DOHH2 (cell line): ENCODE measurements around the gene PRDM15.

Experiments
- H3F3A ChIP-seq: fragments of 200-600 bp; sonication (generic), shearing (Covaris generic); 2 replicates; pipeline ENCODE4 v1.6.0; 2016; ENCODE audit warnings: antibody characterized with exemption, mild to moderate bottlenecking; ENCODE audit not compliant: control insufficient read depth, insufficient read depth
- H3K27ac ChIP-seq: fragments of 200-600 bp; sonication (generic); 2 replicates; pipeline ENCODE4 v1.5.1; 2014; ENCODE audit warnings: low read depth, mild to moderate bottlenecking, low read length, moderate library complexity
- H3K27me3 ChIP-seq: fragments of 200-600 bp; sonication (generic); 2 replicates; pipeline ENCODE4 v1.6.1; 2014; ENCODE audit warnings: mild to moderate bottlenecking, low read length, mixed read lengths; ENCODE audit not compliant: control insufficient read depth
- H3K36me3 ChIP-seq: fragments of 200-600 bp; sonication (generic); 2 replicates; pipeline ENCODE4 v1.6.1; 2014; ENCODE audit warnings: mild to moderate bottlenecking, low read length, moderate library complexity, mixed read lengths; ENCODE audit not compliant: control insufficient read depth
- H3K4me1 ChIP-seq: fragments of 200-600 bp; sonication (generic); 2 replicates; pipeline ENCODE4 v1.6.1; 2014; ENCODE audit warnings: mild to moderate bottlenecking, low read length, mixed read lengths; ENCODE audit not compliant: control insufficient read depth
- H3K4me2 ChIP-seq: fragments of 200-600 bp; sonication (generic); 2 replicates; pipeline ENCODE4 v1.6.0; 2014; ENCODE audit warnings: mild to moderate bottlenecking, low read length, moderate library complexity
- H3K4me3 ChIP-seq: fragments of 200-600 bp; sonication (generic); 2 replicates; pipeline ENCODE4 v1.5.1; 2014; ENCODE audit warnings: mild to moderate bottlenecking, low read length, mixed read lengths
- H3K79me2 ChIP-seq: fragments of 200-600 bp; sonication (generic); 2 replicates; pipeline ENCODE4 v1.6.1; 2014; ENCODE audit warnings: mild to moderate bottlenecking, low read length, mixed read lengths; ENCODE audit not compliant: control insufficient read depth
- H3K9me2 ChIP-seq: fragments of 200-600 bp; sonication (generic); replicated peaks from 2 replicates; pipeline ENCODE4 v1.6.1; 2014; ENCODE audit warnings: mild to moderate bottlenecking, low read length, mixed read lengths; ENCODE audit not compliant: control insufficient read depth
- H3K9me3 ChIP-seq: fragments of 200-600 bp; sonication (generic); 2 replicates; pipeline ENCODE4 v1.6.1; 2014; ENCODE audit warnings: antibody characterized with exemption, low read length, mixed read lengths; ENCODE audit not compliant: control insufficient read depth, insufficient read depth
- H4K20me1 ChIP-seq: fragments of 200-600 bp; sonication (generic); 2 replicates; pipeline ENCODE4 v1.6.0; 2014; ENCODE audit warnings: low read depth, mild to moderate bottlenecking, antibody characterized with exemption, low read length, moderate library complexity; ENCODE audit not compliant: control insufficient read depth, insufficient read depth
- CTCF ChIP-seq: fragments of 200-600 bp; sonication (generic); IDR thresholded peaks from one replicate; pipeline ENCODE4 v1.5.1; 2014; ENCODE audit warnings: antibody characterized with exemption, mild to moderate bottlenecking, low read depth, low read length; ENCODE audit not compliant: poor library complexity, severe bottlenecking
- EZH2phosphoT487 ChIP-seq: fragments of 200-600 bp; sonication (generic); IDR thresholded peaks from 2 replicates; pipeline ENCODE4 v1.6.1; 2017; ENCODE audit warnings: borderline replicate concordance, mild to moderate bottlenecking, antibody characterized with exemption, low read length, moderate library complexity, mixed read lengths

The PRDM15 gene

GRCh38 chr21:41858466-41859296 lies 20.5 kb downstream of the PRDM15 start:
- no peak overlapping the region for H3K27ac ChIP-seq
- no peaks in the 10 kb centered on the region for H3K9me2 ChIP-seq
- H3K27me3 ChIP-seq: no peaks in the 10 kb centered on the region
- no peaks in the 10 kb centered on the region; the same call in 1 of the 2 replicates for H3K9me3 ChIP-seq
- TF ChIP-seq CTCF (no peak), EZH2phosphoT487 (no peak)
- peaks cover 83% of the 10 kb centered on the region for H3K36me3 ChIP-seq
- H3F3A ChIP-seq: peaks cover 13% of the 10 kb centered on the region
- peaks cover 38% of the 10 kb centered on the region for H3K79me2 ChIP-seq
- no peak overlapping the region for H3K4me3 ChIP-seq
- peaks cover 32% of the 10 kb centered on the region for H3K4me1 ChIP-seq
- H3K4me2 ChIP-seq: no peak overlapping the region
- no peaks in the 10 kb centered on the region for H4K20me1 ChIP-seq

- Histone ChIP-seq H3K4me1 (peaks cover 24% of the 10 kb centered on the region), H3K36me3 (peaks cover 91% of the 10 kb centered on the region), H3K27me3 (no peaks in the 10 kb centered on the region), H4K20me1 (no peaks in the 10 kb centered on the region), H3K4me2 (no peak overlapping the region), H3K79me2 (peaks cover 39% of the 10 kb centered on the region), H3K27ac (no peak overlapping the region), H3K9me3 (no peaks in the 10 kb centered on the region; the same call in 1 of the 2 replicates), H3K4me3 (no peak overlapping the region), H3K9me2 (no peaks in the 10 kb centered on the region), H3F3A (peaks cover 4% of the 10 kb centered on the region)
- TF ChIP-seq CTCF: no peak
- TF ChIP-seq EZH2phosphoT487: no peak
Observed at GRCh38 chr21:41857771-41858300, 21.3 kb downstream of the PRDM15 start.

- Histone ChIP-seq H3K27me3 (no peaks in the 10 kb centered on the region), H3K79me2 (peaks cover 29% of the 10 kb centered on the region), H3K4me3 (no peak overlapping the region), H3K27ac (no peak overlapping the region), H3F3A (no peaks in the 10 kb centered on the region), H3K4me1 (peaks cover 11% of the 10 kb centered on the region), H3K9me2 (no peaks in the 10 kb centered on the region), H3K36me3 (peaks cover 94% of the 10 kb centered on the region), H3K9me3 (no peaks in the 10 kb centered on the region; the same call in 1 of the 2 replicates), H3K4me2 (no peak overlapping the region), H4K20me1 (no peaks in the 10 kb centered on the region)
- no peak for TF ChIP-seq EZH2phosphoT487
- no peak for TF ChIP-seq CTCF
Observed at GRCh38 chr21:41856572-41856971, 22.6 kb downstream of the PRDM15 start.
